ENCODE data around the gene SAMMSON.

The SAMMSON gene

GRCh38 chr3:70095260-70095659 is 95.7 kb downstream of the SAMMSON start:
- no peak for DNase-seq

- DNase-seq = no peak
Measured at GRCh38 chr3:70096376-70097066, 97.0 kb downstream of the SAMMSON start.

- DNase-seq = no peak
Measured at GRCh38 chr3:70097084-70097483, 97.6 kb downstream of the SAMMSON start.

GRCh38 chr3:70108072-70108471 is 108.5 kb downstream of the SAMMSON start:
- no peak for DNase-seq

GRCh38 chr3:70108546-70108945 is 109.0 kb downstream of the SAMMSON start:
- no peak for DNase-seq

- no peak for DNase-seq
Measured at GRCh38 chr3:70110066-70110465, 110.5 kb downstream of the SAMMSON start.

- no peak for DNase-seq
Measured at GRCh38 chr3:70111411-70111810, 111.9 kb downstream of the SAMMSON start.

- DNase-seq = no peak
Measured at GRCh38 chr3:70112751-70113150, 113.2 kb downstream of the SAMMSON start.

GRCh38 chr3:70114431-70114830 is 114.9 kb downstream of the SAMMSON start:
- DNase-seq = no peak

- no peak for DNase-seq
Measured at GRCh38 chr3:70119879-70120278, 120.3 kb downstream of the SAMMSON start.
